GM19395 (cell line): ENCODE measurements around the gene TCERG1L.
"Not testable (repeated sequence)": the region's sequence is repeated elsewhere in the genome, so short reads cannot be mapped to it uniquely, and the experiment has no call there.

Experiments used
- ATAC-seq: cut with Tn5 transposase; IDR thresholded peaks from one replicate; pipeline ENCODE4 v1.9.1; 2021; ENCODE audit warnings: mild to moderate bottlenecking, moderate library complexity; ENCODE audit not compliant: unreplicated experiment

TCERG1L gene

DNA sequence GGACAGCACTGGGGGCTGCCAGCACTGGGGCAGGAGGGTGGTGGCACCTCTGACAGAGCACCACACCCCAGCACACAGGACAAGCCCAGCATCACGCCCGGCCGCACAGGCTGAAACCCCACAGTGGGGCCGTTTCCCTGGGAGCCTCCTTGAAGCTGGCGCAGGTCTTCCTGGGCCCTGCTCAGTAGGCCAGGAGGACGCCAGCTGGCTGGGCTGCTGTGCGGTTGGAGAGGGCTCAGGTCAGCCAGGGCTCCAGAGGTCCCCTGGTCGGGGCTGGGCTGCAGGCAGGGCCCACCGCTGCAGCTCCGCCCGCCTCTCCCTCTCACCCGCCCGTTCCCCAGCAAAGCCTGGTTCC lies 137.3 kb downstream of the TCERG1L start:
- no peak for ATAC-seq

DNA sequence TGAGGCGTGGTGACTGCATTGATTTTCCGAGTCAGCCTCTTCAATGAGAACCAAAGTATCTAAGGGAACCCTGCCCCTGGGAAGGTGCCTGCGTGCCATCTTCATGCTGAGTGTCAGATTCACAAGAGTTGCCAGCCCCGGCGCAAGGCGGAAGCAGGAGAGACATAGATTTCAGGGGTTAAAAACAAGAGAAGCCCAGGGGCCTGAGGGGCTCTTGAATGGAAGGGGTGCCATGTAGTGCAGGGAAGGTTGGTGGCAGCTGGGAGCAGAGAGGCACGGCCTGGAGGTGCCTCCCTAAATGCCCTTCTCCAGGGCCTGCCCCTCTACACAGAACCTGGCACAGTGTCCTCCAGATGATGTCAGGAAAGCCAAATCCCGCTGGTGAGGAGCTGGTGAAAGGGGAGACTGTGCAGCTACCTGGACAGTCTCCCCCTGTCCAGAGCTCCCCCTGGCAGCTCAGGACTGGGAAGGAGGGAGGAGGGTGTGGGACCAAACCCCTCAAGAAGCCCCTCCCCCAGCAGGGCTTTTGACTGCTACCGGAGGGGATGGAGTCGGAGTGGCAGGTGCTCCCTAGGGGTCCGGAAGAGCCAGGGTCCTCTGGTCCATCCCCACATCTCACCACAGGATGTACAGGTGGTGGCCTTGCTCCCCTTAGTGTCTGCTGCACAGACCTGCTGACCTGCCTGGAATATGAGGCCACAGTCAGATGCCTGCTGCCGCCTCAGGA lies 137.9 kb downstream of the TCERG1L start:
- no peak for ATAC-seq

DNA sequence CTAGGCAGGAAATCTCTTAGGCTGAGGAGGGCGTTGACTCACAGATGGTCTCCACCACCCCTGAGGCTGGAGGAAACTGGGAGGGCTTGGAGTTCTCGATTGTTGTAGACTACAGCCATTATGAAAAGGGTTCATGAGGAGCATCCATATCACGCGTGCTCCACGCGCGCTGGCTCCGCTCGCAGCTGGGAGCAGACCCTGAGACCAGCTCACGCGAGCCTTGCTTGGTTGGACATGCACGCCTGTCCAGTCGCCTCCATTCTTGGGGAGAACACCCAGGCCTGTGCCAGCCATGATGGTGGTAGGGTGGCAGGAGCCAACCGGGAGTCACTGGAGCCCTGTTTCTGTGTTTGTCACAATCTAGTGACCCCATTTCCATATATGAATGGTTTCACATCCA lies 139.1 kb downstream of the TCERG1L start:
- no peak for ATAC-seq

DNA sequence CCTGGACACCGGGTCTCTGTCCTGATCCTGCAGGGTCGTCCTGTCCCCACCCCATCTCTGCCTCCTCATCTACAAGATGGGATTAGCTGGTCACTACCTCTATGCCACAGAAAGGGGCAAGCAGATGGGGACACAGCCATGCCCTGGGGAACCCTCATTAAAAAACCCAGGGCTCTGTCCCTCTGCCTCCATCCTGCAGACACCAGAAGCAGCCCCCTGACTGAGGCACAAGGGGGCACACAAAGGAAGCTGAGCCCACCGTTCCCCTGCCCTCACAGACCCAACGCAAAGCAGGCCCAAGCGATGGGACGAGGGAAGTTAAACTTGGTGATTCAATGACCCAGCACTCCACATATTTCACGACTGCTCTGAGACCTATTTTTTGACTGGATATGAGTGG lies 142.4 kb downstream of the TCERG1L start:
- ATAC-seq, result no peak

DNA sequence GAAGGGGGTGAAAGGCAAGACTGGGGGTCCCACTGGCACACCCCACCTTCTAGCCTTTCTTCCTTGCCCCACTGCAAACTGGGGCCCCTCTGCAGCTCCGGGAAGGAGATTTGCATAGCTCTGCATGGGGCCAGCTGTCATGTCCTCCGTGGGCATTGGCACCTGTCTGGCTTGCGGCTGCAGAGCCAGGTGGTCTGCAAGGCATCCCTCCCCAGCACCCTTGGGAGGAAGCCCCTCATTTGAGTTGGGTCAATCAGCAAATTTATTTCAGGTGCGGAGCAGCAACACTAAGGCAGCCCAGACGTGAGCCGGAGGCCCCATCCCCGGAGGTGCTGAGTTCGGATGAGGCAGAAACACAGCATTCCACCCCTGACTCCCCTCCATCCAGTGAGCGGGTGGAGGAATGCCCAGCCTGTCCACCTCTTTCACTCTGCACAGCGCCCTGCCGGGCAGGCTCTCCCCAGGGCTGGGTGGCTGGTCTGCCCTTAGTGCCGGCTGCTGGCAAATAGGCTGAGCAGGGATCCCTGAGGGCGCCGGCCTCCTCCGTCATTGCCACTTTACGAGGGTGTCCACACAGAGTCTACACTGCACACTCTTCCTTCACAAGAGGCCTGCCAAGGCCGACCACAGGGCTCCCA lies 143.2 kb downstream of the TCERG1L start:
- no peak for ATAC-seq

DNA sequence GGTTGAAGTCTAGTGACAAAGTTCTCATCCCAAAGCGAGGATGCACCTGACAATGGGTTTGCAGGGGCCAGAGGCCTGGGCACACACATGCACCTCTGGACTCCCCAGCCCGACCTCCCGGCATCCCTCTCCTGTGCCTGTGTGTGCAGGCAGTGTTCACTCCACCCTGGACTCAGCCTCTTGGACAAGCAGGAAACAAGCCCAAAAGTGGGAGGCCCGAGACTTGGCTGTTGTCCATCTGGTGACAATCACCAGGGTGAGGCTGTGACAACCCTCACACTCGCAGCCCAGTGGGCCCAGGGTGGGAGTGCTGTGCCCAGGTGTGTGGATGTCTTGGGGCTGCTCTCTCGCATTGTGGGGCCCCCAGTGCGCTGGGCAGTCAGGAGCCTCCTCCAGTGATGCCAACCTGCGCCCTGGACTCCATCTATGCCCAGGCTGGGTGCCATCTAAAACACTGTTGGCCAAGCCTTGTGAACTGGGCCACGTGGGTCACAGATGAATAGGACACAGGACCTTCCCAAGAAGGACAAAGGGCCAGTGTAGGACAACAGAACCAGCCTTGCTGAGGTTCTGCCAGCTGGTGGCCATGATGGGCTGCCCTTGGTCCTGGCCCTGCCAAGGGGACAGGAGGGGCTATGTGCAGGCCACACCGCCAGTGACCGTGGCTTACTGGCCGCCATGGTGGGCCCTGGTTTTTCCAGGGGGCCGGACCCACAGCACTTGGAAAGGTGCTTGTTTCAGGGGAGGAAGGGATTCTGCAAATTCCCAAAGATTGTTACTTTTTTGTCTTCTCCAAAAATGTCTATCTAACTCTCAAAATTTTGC lies 144.3 kb downstream of the TCERG1L start:
- no peak for ATAC-seq

DNA sequence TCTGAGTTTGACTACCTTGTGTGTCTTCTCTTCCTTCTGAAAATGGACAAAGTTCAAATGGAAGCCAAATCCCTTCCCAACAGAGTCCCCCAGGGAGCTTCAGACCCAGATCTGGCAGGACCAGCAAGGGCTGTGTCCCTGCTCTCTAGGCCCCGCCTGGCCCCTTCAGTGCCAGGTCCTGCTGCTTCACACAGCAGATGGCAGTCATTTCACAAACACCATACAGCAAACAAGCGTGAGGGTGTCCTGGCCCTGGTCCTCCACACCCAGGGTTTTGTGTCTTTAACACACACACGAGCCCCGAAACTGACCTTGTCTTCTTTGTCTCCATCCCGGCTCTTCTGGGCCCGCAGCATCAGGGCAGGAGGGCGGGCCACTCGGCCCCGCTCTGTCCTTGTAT lies 145.0 kb downstream of the TCERG1L start:
- ATAC-seq, result no peak

DNA sequence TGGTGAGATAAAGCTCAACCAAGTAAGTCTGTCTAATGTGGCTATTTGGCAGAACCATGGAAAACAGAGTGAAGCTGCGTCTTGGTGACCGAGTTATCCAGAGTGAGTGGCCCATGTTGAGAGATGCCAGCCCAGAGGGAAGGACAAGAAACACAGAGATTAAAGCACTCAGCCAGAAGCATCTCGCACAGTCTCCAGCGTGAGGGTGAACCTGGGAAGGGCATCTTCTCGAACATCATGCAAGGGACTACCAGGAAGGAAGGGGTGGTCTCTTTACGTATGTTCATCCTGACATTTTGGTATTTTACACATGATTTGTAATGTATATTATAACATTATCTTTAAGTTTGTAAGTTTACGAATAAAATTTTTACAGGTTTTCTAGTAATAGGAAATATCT lies 146.4 kb downstream of the TCERG1L start:
- ATAC-seq, result no peak

DNA sequence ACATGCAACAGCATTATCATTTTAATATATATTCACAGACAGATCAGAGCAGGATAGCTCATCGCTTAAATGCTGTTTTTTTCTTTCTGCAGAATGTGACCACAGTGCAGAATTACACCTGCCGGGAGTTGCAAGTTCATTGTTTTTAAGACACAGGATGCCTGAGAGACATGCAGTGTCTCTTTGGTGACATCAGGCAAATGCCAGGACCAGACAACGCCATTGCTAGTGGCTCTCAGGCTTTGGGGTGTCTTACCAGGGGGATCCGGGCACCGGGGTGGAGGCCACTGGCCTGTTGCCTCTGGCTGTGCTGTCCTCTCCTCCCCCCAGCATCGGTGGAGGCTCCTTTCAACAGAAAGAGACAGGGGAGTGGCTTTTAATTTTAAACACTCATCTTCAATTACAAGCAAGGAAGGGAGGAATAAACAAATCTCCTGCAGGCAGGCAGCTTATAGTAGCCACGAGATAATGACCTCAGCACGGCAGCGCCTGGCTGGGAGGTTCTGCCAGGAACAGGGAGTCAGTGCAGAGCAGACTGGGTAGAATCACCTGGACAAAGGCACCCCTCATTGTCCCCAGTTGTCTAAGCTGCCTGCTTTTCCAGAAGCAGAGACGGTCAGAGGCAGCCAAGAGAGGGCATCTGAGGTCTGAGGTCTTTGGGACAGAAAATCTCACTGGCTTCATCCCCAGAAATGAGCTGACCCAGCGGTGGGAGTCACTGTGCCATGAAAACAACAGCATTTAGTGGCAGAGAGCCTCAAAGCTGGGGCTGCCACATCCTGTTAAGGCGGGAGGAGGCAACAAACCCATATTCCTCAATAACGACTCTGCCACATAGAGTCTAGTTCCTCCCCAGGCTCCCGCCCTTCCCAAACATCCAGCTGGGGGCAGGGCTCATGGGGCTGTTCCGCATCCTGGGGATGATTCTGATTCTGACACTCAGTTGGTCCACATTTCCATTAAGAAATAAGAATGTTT lies 148.4 kb downstream of the TCERG1L start:
- no peak for ATAC-seq

DNA sequence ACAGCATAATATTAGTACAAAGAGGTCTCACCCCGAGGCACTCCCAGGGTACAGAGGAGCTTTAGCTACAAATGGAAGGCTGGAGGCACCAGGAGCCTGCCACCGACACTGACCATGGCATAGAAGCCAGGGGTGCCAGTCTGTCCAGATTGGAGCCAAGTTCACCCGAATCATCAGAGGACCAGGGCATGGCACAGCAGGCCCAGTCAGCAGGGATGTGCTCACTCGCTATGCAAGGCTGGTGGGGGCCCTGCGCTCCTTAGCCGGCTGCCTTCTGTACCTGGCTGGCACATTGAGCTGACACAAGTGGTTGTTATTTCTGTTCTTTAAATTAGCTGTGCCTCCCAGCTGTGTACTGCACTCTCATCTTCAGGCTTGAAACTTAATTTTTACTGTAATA lies 149.3 kb downstream of the TCERG1L start:
- no peak for ATAC-seq

DNA sequence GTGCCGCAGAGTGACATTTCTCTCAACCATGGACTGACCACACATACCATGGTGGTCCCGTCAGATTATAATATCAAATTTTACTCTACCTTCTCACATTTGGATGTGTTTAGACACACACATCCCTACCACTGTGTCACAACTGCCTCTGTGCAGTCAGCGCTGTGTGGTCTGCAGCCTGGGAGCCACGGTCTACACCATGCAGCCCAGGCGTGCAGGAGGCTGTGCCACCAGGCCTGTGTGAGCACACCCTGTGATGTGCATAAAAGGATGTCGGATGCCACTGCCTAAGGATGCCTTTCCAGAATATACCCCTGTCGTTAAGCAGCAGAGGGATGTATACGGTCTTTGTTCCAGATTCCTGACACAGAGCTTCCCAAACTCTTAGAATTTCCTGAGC lies 150.4 kb downstream of the TCERG1L start:
- no peak for ATAC-seq

DNA sequence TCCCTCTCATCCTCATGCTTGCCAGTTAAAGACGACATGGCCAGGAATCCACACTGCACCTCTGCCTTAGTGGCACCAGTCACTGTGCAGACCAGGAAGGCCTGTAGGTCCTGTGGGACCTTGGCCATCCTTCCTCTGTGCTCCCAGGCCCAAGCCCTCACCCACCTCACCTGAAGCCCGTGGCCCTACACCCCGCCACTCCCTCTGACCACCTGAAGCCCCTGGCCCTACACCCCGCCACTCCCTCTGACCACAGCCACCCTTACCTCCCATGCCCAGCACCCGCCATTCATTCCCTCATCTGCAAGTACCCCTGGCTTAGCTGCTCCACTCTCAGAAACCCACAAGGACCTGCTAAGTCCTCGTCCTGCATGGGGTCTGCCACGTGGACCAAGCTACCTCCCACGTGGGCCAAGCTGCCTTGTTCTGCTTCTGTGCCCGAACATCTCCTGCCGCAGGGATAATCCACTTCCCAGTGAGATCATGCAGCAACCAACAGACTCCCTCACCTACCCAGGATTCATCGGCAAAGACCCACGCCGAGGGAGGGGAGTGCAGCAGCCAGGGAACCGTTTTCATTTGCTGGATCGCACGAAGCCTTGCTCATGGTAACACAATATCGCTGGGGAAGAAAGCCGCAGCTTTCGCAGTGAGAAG lies 151.2 kb downstream of the TCERG1L start:
- no peak for ATAC-seq

DNA sequence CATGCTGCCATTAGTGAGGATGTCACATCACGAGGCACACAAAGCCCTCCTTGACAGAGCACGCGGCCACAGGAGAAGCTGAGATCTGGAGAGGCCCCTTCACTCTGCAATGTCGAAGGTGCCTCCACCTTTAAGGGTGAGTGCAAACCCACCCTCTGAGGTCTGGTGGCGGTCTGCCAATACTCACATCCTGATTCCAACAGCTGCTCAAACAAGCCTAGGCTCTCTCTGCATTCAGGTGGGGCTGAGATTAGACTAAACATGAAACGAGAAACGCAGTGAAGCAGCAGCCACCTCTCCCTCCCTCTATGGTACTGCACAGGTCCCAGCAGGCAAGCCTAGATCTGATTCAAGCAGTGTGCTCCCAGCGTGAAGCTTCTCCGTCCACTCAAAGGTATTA lies 151.8 kb downstream of the TCERG1L start:
- ATAC-seq, result no peak

DNA sequence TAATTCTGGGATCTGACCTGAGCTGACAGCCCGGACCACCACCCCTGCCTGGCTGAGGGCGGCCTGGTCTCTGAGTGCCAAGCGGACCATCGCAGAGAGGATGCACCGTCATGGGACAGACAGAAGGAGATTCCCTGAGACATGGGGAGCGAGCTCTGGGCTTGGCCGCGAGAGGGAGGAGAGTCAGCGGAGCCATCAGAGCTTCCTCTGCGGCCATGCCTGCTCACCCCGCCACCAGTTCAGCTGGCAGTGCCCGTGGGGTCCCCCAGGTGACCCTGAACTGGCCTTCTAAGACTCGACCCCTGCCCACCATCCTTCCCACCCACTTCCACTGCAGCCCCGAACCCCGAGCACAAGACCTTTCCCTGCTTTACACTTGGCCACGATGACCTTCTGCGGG lies 152.8 kb downstream of the TCERG1L start:
- ATAC-seq, result no peak

DNA sequence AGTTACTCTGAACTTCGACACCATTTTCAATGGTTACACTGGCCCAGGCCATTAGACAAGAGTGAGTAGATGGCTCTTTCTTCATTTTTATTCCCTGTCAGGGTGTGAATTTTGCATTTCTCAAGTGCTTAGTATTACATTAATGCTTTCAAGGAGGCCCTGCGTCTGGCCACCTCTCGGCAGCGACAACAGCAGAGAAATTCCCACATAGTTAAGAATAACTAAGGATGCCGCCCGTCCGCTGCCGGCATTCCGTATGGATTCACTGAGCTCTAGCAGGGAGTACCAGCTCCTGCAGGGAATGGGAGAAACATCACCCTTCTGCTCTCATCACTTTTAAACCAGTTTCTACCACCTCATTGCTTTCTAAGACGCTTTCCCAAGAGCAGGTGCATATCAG lies 153.6 kb downstream of the TCERG1L start:
- no peak for ATAC-seq

DNA sequence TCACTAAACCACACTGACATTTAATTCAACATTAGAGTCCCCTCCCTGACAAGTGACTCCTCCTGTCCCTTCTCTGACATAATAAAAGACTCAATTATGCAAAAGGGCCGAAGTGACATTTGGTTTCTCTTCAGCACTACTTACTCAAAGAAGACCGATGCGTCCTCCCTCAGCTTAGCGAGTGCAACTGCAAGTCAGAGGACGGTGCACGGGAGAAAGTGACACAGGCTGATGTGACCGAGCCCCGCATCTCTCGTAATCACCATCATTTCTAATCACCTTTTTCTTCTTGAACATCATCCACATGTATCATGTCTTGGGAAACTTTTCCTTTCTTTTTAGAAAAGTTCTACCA lies 155.7 kb downstream of the TCERG1L start:
- ATAC-seq, result no peak

DNA sequence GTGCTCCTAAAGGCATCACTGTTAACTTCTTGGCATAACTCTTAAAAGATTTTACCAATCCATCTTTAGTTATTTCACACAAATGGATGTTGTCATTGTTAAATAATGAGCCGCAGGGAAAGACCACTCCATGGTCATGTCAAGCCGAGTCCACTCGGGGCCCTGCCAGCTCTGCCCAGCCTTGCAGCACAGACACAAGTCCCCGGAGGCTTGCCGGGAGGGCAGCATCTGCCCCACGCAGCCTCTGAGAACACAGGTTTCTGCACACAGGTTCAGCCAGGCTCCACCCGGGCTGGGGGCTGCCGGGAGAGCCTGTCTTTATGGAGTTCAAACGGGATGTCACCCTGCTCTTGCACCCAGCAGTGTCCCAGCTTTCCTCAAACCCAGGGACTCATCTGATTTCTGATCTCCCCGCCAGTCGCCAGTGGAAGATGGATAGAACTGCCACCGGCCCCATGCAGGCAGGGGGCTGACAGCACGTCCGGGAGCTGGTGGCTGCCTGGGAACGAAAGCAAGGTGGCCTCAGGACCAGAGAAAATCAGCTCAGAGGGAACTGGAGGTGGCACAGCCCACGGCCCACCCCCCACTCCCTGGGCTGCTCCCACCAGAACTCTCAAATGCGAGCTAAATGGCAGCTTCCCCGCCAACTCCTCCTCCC lies 156.2 kb downstream of the TCERG1L start:
- no peak for ATAC-seq

DNA sequence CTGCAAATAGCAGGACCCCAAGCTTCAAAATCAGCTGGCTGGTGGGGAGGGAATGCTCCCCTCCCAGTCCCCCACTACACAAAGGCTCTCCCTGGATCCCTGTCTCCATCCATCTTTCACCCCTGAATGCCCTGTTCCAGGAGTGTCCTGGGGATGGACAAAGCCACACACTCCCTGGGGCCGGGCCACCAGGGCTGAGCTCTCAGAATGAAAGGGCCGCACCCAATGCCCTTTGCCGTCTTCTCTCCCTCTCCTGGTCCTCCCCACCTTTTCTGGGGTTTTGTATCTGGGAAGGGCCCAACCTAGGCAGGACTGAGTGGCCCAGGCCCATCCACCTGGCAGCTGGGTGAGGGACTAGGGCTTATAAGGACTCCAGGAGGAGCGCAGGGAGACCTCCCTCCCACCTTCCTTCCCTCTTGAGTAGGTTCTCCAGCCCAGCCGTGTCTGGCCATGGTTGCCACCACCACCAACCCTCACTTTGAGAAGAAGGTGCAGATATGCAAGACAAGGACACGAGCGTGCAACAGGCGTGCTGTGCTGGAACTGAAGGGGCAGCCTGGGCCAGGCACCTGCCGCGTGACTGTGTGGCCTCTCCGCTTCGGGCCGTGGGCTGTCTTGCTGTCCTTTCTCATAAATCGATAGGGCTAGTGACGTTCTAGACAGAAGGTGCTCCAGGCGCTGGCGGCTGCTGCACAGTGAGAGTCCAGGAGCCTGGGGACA lies 157.1 kb downstream of the TCERG1L start:
- ATAC-seq, result no peak

DNA sequence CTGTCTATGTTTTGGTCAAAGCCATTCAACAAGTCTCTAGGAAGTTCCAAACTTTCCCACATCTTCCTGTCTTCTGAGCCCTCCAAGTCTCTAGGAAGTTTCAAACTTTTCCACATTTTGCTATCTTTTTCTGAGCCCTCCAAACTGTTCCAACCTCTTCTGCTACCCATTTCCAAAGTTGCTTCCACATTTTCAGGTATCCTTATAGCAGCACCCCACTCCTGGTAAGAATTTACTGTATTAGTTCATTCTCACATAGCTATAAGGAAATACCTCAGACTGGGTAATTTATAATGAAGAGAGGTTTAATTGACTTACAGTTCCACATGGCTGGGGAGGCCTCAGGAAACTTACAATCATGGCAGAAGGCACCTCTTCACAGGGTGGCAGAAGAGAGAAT lies 159.1 kb downstream of the TCERG1L start:
- ATAC-seq, result not testable (repeated sequence)
